HG02840 (cell line): ENCODE measurements around the gene NCAM2.
"Not testable (repeated sequence)": the region's sequence is repeated elsewhere in the genome, so short reads cannot be mapped to it uniquely, and the experiment has no call there.

Experiments
- ATAC-seq: cut with Tn5 transposase; IDR thresholded peaks from one replicate; pipeline ENCODE4 v1.9.1; 2021; ENCODE audit warnings: mild to moderate bottlenecking, moderate library complexity, moderate number of reproducible peaks; ENCODE audit not compliant: unreplicated experiment, low FRiP score

NCAM2 gene

GRCh38 chr21:21402187-21402586 is 404.0 kb downstream of the NCAM2 start:
- not testable (repeated sequence) for ATAC-seq

GRCh38 chr21:21404261-21404660 is 406.1 kb downstream of the NCAM2 start:
- ATAC-seq, result not testable (repeated sequence)

- ATAC-seq, result no peak
Measured at GRCh38 chr21:21406921-21407320, 408.7 kb downstream of the NCAM2 start.

- no peak for ATAC-seq
Measured at GRCh38 chr21:21412096-21412495, 413.9 kb downstream of the NCAM2 start.

- ATAC-seq, result no peak
Measured at GRCh38 chr21:21415741-21416140, 417.5 kb downstream of the NCAM2 start.

- ATAC-seq, result no peak
Measured at GRCh38 chr21:21434944-21435343, 436.7 kb downstream of the NCAM2 start.

GRCh38 chr21:21436012-21436534 is 437.9 kb downstream of the NCAM2 start:
- no peak for ATAC-seq

- no peak for ATAC-seq
Measured at GRCh38 chr21:21439761-21440160, 441.6 kb downstream of the NCAM2 start.

GRCh38 chr21:21457077-21457476 is 458.9 kb downstream of the NCAM2 start:
- no peak for ATAC-seq

GRCh38 chr21:21458124-21458631 is 460.0 kb downstream of the NCAM2 start:
- ATAC-seq, result no peak

GRCh38 chr21:21460979-21461378 is 462.8 kb downstream of the NCAM2 start:
- no peak for ATAC-seq

GRCh38 chr21:21463456-21463855 is 465.2 kb downstream of the NCAM2 start:
- no peak for ATAC-seq

- no peak for ATAC-seq
Measured at GRCh38 chr21:21464684-21465083, 466.5 kb downstream of the NCAM2 start.

GRCh38 chr21:21466752-21467151 is 468.5 kb downstream of the NCAM2 start:
- no peak for ATAC-seq

- ATAC-seq, result no peak
Measured at GRCh38 chr21:21468003-21468402, 469.8 kb downstream of the NCAM2 start.

GRCh38 chr21:21481239-21481638 is 483.0 kb downstream of the NCAM2 start:
- no peak for ATAC-seq

GRCh38 chr21:21508859-21509258 is 510.6 kb downstream of the NCAM2 start:
- no peak for ATAC-seq

GRCh38 chr21:21530680-21531079 is 532.5 kb downstream of the NCAM2 start:
- no peak for ATAC-seq

GRCh38 chr21:21547368-21547953 is 549.3 kb downstream of the NCAM2 start:
- no peak for ATAC-seq

- ATAC-seq, result no peak
Measured at GRCh38 chr21:21559285-21560045, 561.3 kb downstream of the NCAM2 start.
